ENCODE data around the gene SRD5A1. TPM values are rescaled to one million over a fixed set of nuclear protein-coding genes. Genes with fewer than 3 reads are reported as not detected.
A peak's percentile ranks its signal among the peaks of the same experiment; 100 is the strongest.

SRD5A1 gene
- total and polyA plus RNA-seq, 2 of the 8 experiments (the other 6 are each of a cell fraction or from before 2014, with no cell fraction given) = 34.7 to 42.4 TPM

- Histone ChIP-seq H3K4me1 (replicated peaks in 1 of 4; ENCODE audit: control insufficient read depth in 3 of 4, insufficient read depth in 4 of 4, low read length in 3 of 4) (no peaks in the 10 kb centered on the region), H3K27ac (ENCODE audit: low read depth, low read length) (no peak overlapping the region), H3K18ac (ENCODE audit: extremely low read depth, low read length) (no peak overlapping the region), H4K8ac (ENCODE audit: extremely low read depth, insufficient read depth, low read length) (no peak overlapping the region), H3K4me3 (ENCODE audit: extremely low read depth in 1 of 4, insufficient read depth in 2 of 4, low read depth in 3 of 4, low read length in 4 of 4) (peak overlapping the region; percentile 48 to 63 (median 60); a peak in 7 of 8 replicates), H3K27me3 (replicated peaks in 1 of 4; ENCODE audit: control insufficient read depth in 3 of 4, extremely low read depth in 1 of 4, insufficient read depth in 3 of 4, low read length in 3 of 4) (peaks cover 0 to 4% (median 2%) of the 10 kb centered on the region in 4 experiments; a peak in 4 of 7 replicates), H4K20me1 (replicated peaks in 1 of 2; ENCODE audit: control insufficient read depth in 1 of 2, insufficient read depth in 2 of 2, low read length in 2 of 2) (peaks cover 0 to 2% of the 10 kb centered on the region in 2 experiments), H2BK12ac (ENCODE audit: low read depth, low read length) (no peak overlapping the region), H3K4ac (replicated peaks; ENCODE audit: insufficient read length, low read depth, low read length) (no peak overlapping the region), H3K9ac (replicated peaks in 1 of 4; ENCODE audit: extremely low read depth in 1 of 4, low read depth in 3 of 4, low read length in 3 of 4) (no peak overlapping the region), H3K23me2 (ENCODE audit: low read depth, low read length) (peaks cover 5% of the 10 kb centered on the region), H2BK15ac (ENCODE audit: low read length) (no peak overlapping the region), H3K23ac (ENCODE audit: insufficient read length) (no peak overlapping the region), H4K5ac (ENCODE audit: insufficient read length, low read depth, low read length) (no peak overlapping the region), H2BK120ac (replicated peaks; ENCODE audit: low read depth, low read length) (no peak overlapping the region), H3K4me2 (ENCODE audit: insufficient read depth in 1 of 2, low read depth in 2 of 2, low read length in 2 of 2) (peak overlapping the region; percentile 63 to 71), H2BK20ac (ENCODE audit: low read length) (no peak overlapping the region), H3K56ac (replicated peaks; ENCODE audit: insufficient read length, low read depth, low read length) (no peak overlapping the region), H3K14ac (ENCODE audit: insufficient read length) (no peak overlapping the region), H3K79me1 (ENCODE audit: low read depth, low read length) (no peaks in the 10 kb centered on the region; the same call in 1 of the 2 replicates), H3K36me3 (ENCODE audit: control insufficient read depth in 2 of 4, insufficient read depth in 4 of 4, low read length in 3 of 4) (no peaks in the 10 kb centered on the region), H2BK5ac (ENCODE audit: low read depth, low read length) (no peak overlapping the region), H3K79me2 (ENCODE audit: control insufficient read depth in 1 of 2, insufficient read depth in 2 of 2, low read length in 2 of 2) (no peaks in the 10 kb centered on the region), H2AK5ac (ENCODE audit: low read depth, low read length) (no peak overlapping the region), H4K91ac (replicated peaks; ENCODE audit: insufficient read length, low read length) (no peak overlapping the region), H2AFZ (ENCODE audit: low read length) (no peak overlapping the region), H3K9me3 (ENCODE audit: insufficient read depth in 2 of 2, low read depth in 1 of 2, low read length in 1 of 2) (no peaks in the 10 kb centered on the region)
- DNase-seq (ENCODE audit: low read depth in 1 of 2, low spot score in 2 of 2) = no peak
- FAIRE-seq = peak; percentile 36
- WGBS, 2 experiments (ENCODE audit: extremely low coverage in 1 of 2, insufficient coverage in 1 of 2, insufficient read length in 1 of 2, insufficient replicate concordance in 2 of 2, low coverage in 1 of 2, low lambda C conversion rate in 2 of 2, missing lambda C conversion rate in 1 of 2) = 12% methylated on average over 22 of the region's 22 CpGs; no CpG with 5 or more reads in 1 of the 2 experiments
- ChIA-PET CTCF (ENCODE audit: partially characterized antibody) (interaction anchor here (0.9 to 1.4 kb wide), 3 partner anchors 54 to 100 kb away, joined by 3 read pairs; partner anchors contain the start of gene NSUN2), POLR2A (ENCODE audit: partially characterized antibody) (interaction anchor here (0.7 to 2.4 kb wide), 4 partner anchors 14 to 54 kb away, joined by 3 to 10 read pairs (median 6); partner anchors contain the start of genes NSUN2, SRD5A1 and TENT4A)
- no peak for TF ChIP-seq CHD1 (IDR thresholded peaks at IDR 0.05; ENCODE audit: low read depth, low read length)
- no peak for TF ChIP-seq USF2 (IDR thresholded peaks at IDR 0.05; ENCODE audit: low read length)
- peak; percentile 83 to 90; a peak in 3 of 4 replicates for TF ChIP-seq SIN3A (conservative IDR thresholded peaks at IDR 0.05 in 1 of 2, IDR thresholded peaks at IDR 0.05 in 1 of 2; ENCODE audit: low read depth in 1 of 2, low read length in 2 of 2)
- peak; percentile 78 for TF ChIP-seq TEAD4 (IDR thresholded peaks at IDR 0.05; ENCODE audit: low read depth, low read length)
- no peak for TF ChIP-seq SP2 (IDR thresholded peaks at IDR 0.05; ENCODE audit: low read length)
- TF ChIP-seq KDM4A (IDR thresholded peaks at IDR 0.05; ENCODE audit: low read depth, low read length, severe bottlenecking) = no peak
- TF ChIP-seq POLR2A (IDR thresholded peaks at IDR 0.05; ENCODE audit: control extremely low read depth in 1 of 2, low read depth in 2 of 2, low read length in 2 of 2) = no peak
- no peak for TF ChIP-seq ZNF274 (IDR thresholded peaks at IDR 0.05; ENCODE audit: borderline replicate concordance, extremely low read depth, low read length)
- TF ChIP-seq TBP (IDR thresholded peaks at IDR 0.05; ENCODE audit: low read depth, low read length) = peak; percentile 96
- TF ChIP-seq TAF7 (optimal IDR thresholded peaks at IDR 0.05; ENCODE audit: borderline replicate concordance, low read depth, low read length) = no peak
- no peak for TF ChIP-seq FOSL1 (IDR thresholded peaks at IDR 0.05; ENCODE audit: insufficient read depth, low read depth, low read length)
- peak; percentile 71 for TF ChIP-seq SAP30 (IDR thresholded peaks at IDR 0.05; ENCODE audit: insufficient read depth, insufficient replicate concordance, low read length)
Observed at GRCh38 chr5:6686915-6687409, 53.7 kb downstream of the SRD5A1 start.

All from H1 (cell line).